K562 (cell line): ENCODE data around the gene NDUFS3. TPM values are rescaled to one million over a fixed set of nuclear protein-coding genes. Genes with fewer than 3 reads are reported as not detected.

Experiments used
- C11orf30 ChIP-seq: fragments of 450-650 bp; IDR thresholded peaks from 2 replicates; pipeline ENCODE4 v1.6.1; 2016; ENCODE audit warnings: low read depth, mild to moderate bottlenecking
- E2F1 ChIP-seq: sonication (generic); formaldehyde crosslinking; IDR thresholded peaks from 2 replicates; pipeline ENCODE4 v1.8.1; 2023; ENCODE audit warnings: mild to moderate bottlenecking, missing genetic modification reagents, moderate library complexity
- FOXK2 ChIP-seq, 2 experiments: fragments of 450-650 bp; IDR thresholded peaks in 1 of 2; conservative IDR thresholded peaks in 1 of 2; 2 replicates each; pipeline ENCODE4 v1.6.1; 2016; ENCODE audit warnings: low read depth in 2 of 2, mild to moderate bottlenecking in 1 of 2
- HMGXB4 ChIP-seq: sonication (generic); formaldehyde crosslinking; IDR thresholded peaks from 2 replicates; pipeline ENCODE4 v1.8.1; 2023; ENCODE audit warnings: mild to moderate bottlenecking, missing genetic modification reagents
- IRF1 ChIP-seq: sonication (generic); formaldehyde crosslinking; IDR thresholded peaks from 2 replicates; pipeline ENCODE4 v1.8.0; 2022; ENCODE audit warnings: missing genetic modification reagents, mild to moderate bottlenecking, borderline replicate concordance
- PRMT5 ChIP-seq: sonication (generic); formaldehyde crosslinking; IDR thresholded peaks from 2 replicates; pipeline ENCODE4 v1.5.0; 2020; ENCODE audit warnings: missing genetic modification reagents
- SAP30 ChIP-seq: fragments of 200-600 bp; sonication (generic); IDR thresholded peaks from 2 replicates; pipeline ENCODE4 v1.6.1; 2012; ENCODE audit warnings: borderline replicate concordance, low read depth, mild to moderate bottlenecking, moderate library complexity, low read length, control low read depth, inconsistent platforms; ENCODE audit not compliant: insufficient read depth, poor library complexity, severe bottlenecking
- SLC30A9 ChIP-seq: fragments of 250-450 bp; sonication (Bioruptor Pico); IDR thresholded peaks from 2 replicates; pipeline ENCODE4 v1.8.0; 2022; ENCODE audit warnings: mild to moderate bottlenecking, moderate library complexity
- STAT5A ChIP-seq: IDR thresholded peaks from 2 replicates; pipeline ENCODE4 v1.6.1; 2012; ENCODE audit warnings: low read length, inconsistent platforms, borderline replicate concordance
- TOE1 ChIP-seq, 2 experiments: fragments of 450-650 bp in 1 of 2; sonication (generic) in 1 of 2; formaldehyde crosslinking in 1 of 2; IDR thresholded peaks; 2 replicates each; pipeline versions ENCODE4 v1.7.1 to v1.8.0; 2016 to 2022; ENCODE audit warnings: borderline replicate concordance in 2 of 2, mild to moderate bottlenecking in 2 of 2, antibody characterized with exemption in 1 of 2, inconsistent platforms in 1 of 2, low read depth in 1 of 2, missing genetic modification reagents in 1 of 2, moderate library complexity in 1 of 2
- ZFP1 ChIP-seq: fragments of 450-650 bp; formaldehyde crosslinking; IDR thresholded peaks from 2 replicates; pipeline ENCODE4 v1.4.0; 2020; ENCODE audit warnings: mild to moderate bottlenecking, mixed read lengths
- ZNF124 ChIP-seq: sonication (generic); formaldehyde crosslinking; IDR thresholded peaks from 2 replicates; pipeline ENCODE4 v1.8.1; 2022; ENCODE audit warnings: missing genetic modification reagents
- ZNF609 ChIP-seq: sonication (generic); formaldehyde crosslinking; IDR thresholded peaks from 2 replicates; pipeline ENCODE4 v1.8.1; 2023; ENCODE audit warnings: missing genetic modification reagents, mild to moderate bottlenecking, borderline replicate concordance
- ZNF75A ChIP-seq: fragments of 450-650 bp; formaldehyde crosslinking; IDR thresholded peaks from 2 replicates; pipeline ENCODE4 v1.4.0; 2020; ENCODE audit warnings: mild to moderate bottlenecking
- polyA plus RNA-seq, 8 experiments: library from polyadenylated mRNA; depleted of rRNA in 4 of 8; stranded (reverse) in 5 of 8; unstranded in 3 of 8; fragments of >200 nt; fragmentation: Nextera tagmentation in 2 of 8; fragmentation: Illumina TruSeq in 1 of 8; extraction: Ambion mirVana in 2 of 8; extraction: Trizol in 1 of 8; gene quantifications; 2 replicates each; pipeline versions ENCODE4 v1.2.1 to v1.2.3, GENCODE V29; 2011 to 2014; ENCODE audit warnings: inconsistent platforms in 1 of 8, missing spikeins in 1 of 8
- total RNA-seq, 7 experiments: library from RNA; depleted of rRNA in 6 of 7; stranded (reverse); fragments of >200 nt in 6 of 7; fragmentation: Illumina TruSeq in 2 of 7; extraction: Trizol in 2 of 7; gene quantifications; 2 replicates each; pipeline versions ENCODE4 v1.2.1 to v1.2.3, GENCODE V29; 2011 to 2021; ENCODE audit warnings: low replicate concordance in 1 of 7
- TF ChIP-seq, protein P1 (sequence below): sonication (generic); formaldehyde crosslinking; IDR thresholded peaks from 2 replicates; pipeline ENCODE4 v1.5.0; 2020; ENCODE audit warnings: missing genetic modification reagents

NDUFS3 gene
- total and polyA plus RNA-seq, 9 of the 15 experiments (the other 6 are each of a cell fraction or from before 2014, with no cell fraction given): 38.7 to 341 (median 194) TPM

DNA sequence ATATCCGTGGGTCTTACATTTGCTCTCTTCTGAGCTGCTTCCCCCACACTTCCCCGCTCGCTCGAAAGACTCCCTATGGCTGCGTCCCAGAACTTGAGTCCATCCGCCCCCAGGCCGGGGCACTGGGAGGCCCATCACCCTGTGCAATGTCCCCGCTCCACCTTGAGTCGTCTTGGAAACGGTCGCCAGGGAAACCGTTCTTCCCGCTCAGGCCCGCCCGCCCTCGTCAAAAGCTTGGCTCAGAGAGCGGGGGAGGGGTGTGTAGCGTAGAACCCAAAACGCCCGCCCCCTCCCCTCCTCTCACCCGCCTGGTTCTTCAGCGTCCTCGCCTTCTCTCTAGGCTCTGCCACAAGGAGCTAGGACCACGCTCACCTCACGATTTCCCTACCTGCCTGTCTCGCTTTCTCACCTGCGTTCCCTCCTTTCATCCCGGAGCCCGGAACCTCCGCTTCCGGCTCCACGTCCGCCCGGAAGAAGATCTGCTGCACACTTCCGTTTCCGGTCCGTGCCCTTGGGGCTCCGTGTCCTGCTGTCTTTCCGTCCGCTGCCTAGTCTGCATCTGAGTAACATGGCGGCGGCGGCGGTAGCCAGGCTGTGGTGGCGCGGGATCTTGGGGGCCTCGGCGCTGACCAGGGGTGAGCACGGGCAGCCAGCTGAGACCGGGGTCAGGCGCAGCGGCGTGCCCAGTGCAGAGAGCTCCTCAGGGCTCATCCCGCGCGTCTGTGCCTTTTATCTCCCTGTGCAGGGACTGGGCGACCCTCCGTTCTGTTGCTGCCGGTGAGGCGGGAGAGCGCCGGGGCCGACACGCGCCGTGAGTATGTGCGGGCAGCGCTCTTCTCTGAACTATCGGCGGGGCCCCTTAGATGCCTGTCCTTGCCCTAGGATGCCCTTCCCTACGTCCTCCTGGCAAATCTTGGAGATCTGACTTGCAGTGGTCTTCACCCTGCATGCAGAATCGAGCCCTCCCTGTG, at the start of gene NDUFS3, which contains the start of gene KBTBD4 (continued):
- no peak for TF ChIP-seq PRMT5 (CRISPR knock-in tag)
- TF ChIP-seq IRF1 (CRISPR knock-in tag): no peak
- TF ChIP-seq ZFP1: no peak
- peak; percentile 71; the same call in 1 of the 2 replicates for TF ChIP-seq E2F1 (CRISPR knock-in tag)
- TF ChIP-seq ZNF609 (CRISPR knock-in tag): no peak
- peak; percentile 54; the same call in 1 of the 2 replicates for TF ChIP-seq STAT5A
- TF ChIP-seq ZNF124: no peak
- TF ChIP-seq FOXK2 (conservative IDR thresholded peaks at IDR 0.05 in 1 of 2, IDR thresholded peaks at IDR 0.05 in 1 of 2; ENCODE audit: low read depth in 2 of 2): peak; percentile 93 to 95
- peak; percentile 91; the same call in 1 of the 2 replicates for TF ChIP-seq HMGXB4 (CRISPR knock-in tag)
- TF ChIP-seq ZNF75A: no peak
- TF ChIP-seq TOE1 (IDR thresholded peaks at IDR 0.05; ENCODE audit: borderline replicate concordance): peak; percentile 91
- TF ChIP-seq TOE1 (CRISPR knock-in tag; IDR thresholded peaks at IDR 0.05; ENCODE audit: borderline replicate concordance, low read depth): no peak; the same call in 1 of the 2 replicates
- TF ChIP-seq C11orf30: peak; percentile 100
- no peak for TF ChIP-seq SLC30A9 (CRISPR knock-in tag)
- peak; percentile 63 for TF ChIP-seq SAP30
- TF ChIP-seq, protein P1, sequence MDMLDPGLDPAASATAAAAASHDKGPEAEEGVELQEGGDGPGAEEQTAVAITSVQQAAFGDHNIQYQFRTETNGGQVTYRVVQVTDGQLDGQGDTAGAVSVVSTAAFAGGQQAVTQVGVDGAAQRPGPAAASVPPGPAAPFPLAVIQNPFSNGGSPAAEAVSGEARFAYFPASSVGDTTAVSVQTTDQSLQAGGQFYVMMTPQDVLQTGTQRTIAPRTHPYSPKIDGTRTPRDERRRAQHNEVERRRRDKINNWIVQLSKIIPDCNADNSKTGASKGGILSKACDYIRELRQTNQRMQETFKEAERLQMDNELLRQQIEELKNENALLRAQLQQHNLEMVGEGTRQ (CRISPR knock-in tag): no peak
